ENCODE measurements around the gene IRF2BP1. TPM values are rescaled to one million over a fixed set of nuclear protein-coding genes. Genes with fewer than 3 reads are reported as not detected.

IRF2BP1 gene
- total RNA-seq, 2 experiments from 2014 or later = 11.4 TPM

- H3K4me1 Mint-ChIP-seq (ENCODE audit: low read depth) = no peaks in the 10 kb centered on the region
- intact Hi-C loops (cut with micrococcal nuclease) = no loop called here
- no peak overlapping the region for H3K27ac Mint-ChIP-seq
- H3K4me3 Mint-ChIP-seq = no peak overlapping the region
- H3K36me3 Mint-ChIP-seq (ENCODE audit: low read depth) = no peaks in the 10 kb centered on the region
- no peak for DNase-seq
- H3K27me3 Mint-ChIP-seq (ENCODE audit: low read depth) = peaks cover 9% of the 10 kb centered on the region
- H3K9me3 Mint-ChIP-seq = no peaks in the 10 kb centered on the region
- CTCF ChIA-PET = no interaction called here
Measured at GRCh38 chr19:45918721-45919120, 32.8 kb upstream of the IRF2BP1 start.

- Mint-ChIP-seq H3K27ac (no peak overlapping the region), H3K27me3 (ENCODE audit: low read depth) (peaks cover 14% of the 10 kb centered on the region), H3K36me3 (ENCODE audit: low read depth) (no peaks in the 10 kb centered on the region), H3K4me3 (no peak overlapping the region), H3K4me1 (ENCODE audit: low read depth) (no peaks in the 10 kb centered on the region), H3K9me3 (no peaks in the 10 kb centered on the region)
- intact Hi-C loops (cut with micrococcal nuclease) = no loop called here
- DNase-seq = no peak
- CTCF ChIA-PET = interaction anchor here (0.7 kb wide), 1 partner anchor 101 kb away, joined by 5 read pairs; no protein-coding TSS in a partner anchor
Measured at GRCh38 chr19:45917421-45918091, 31.6 kb upstream of the IRF2BP1 start.

GRCh38 chr19:45913874-45914830, 28.2 kb upstream of the IRF2BP1 start, which contains the start of gene NANOS2:
Gene NANOS2, minus strand, starts transcription at chr19:45914778. Its CDS starts 85 bp downstream, at chr19:45914693.
- no peak for DNase-seq
- Mint-ChIP-seq H3K27ac (no peak within 1 kb of the TSS), H3K27me3 (ENCODE audit: low read depth) (peaks cover 15% of the 10 kb centered on the region), H3K36me3 (ENCODE audit: low read depth) (no peaks in the 10 kb centered on the region), H3K4me1 (ENCODE audit: low read depth) (no peaks in the 10 kb centered on the region), H3K4me3 (no peak within 1 kb of the TSS), H3K9me3 (no peaks in the 10 kb centered on the region)
- intact Hi-C loops (cut with micrococcal nuclease) = no loop called here
- CTCF ChIA-PET = no interaction called here

- Mint-ChIP-seq H3K27ac (no peak overlapping the region), H3K36me3 (ENCODE audit: low read depth) (no peaks in the 10 kb centered on the region), H3K4me3 (no peak overlapping the region), H3K4me1 (ENCODE audit: low read depth) (no peaks in the 10 kb centered on the region), H3K9me3 (no peaks in the 10 kb centered on the region), H3K27me3 (ENCODE audit: low read depth) (peaks cover 12% of the 10 kb centered on the region)
- intact Hi-C loops (cut with micrococcal nuclease) = no loop called here
- DNase-seq = no peak
- CTCF ChIA-PET = no interaction called here
Measured at GRCh38 chr19:45911291-45911690, 25.4 kb upstream of the IRF2BP1 start.

GRCh38 chr19:45908956-45909355, 23.0 kb upstream of the IRF2BP1 start:
- Mint-ChIP-seq H3K4me3 (no peak overlapping the region), H3K9me3 (no peaks in the 10 kb centered on the region), H3K27me3 (ENCODE audit: low read depth) (peaks cover 11% of the 10 kb centered on the region), H3K27ac (no peak overlapping the region), H3K4me1 (ENCODE audit: low read depth) (no peaks in the 10 kb centered on the region), H3K36me3 (ENCODE audit: low read depth) (no peaks in the 10 kb centered on the region)
- intact Hi-C loops (cut with micrococcal nuclease) = no loop called here
- CTCF ChIA-PET = no interaction called here
- DNase-seq = no peak

GRCh38 chr19:45906221-45906620, 20.3 kb upstream of the IRF2BP1 start:
- no peak for DNase-seq
- H3K4me3 Mint-ChIP-seq = no peak overlapping the region
- intact Hi-C loops (cut with micrococcal nuclease) = no loop called here
- peaks cover 2% of the 10 kb centered on the region for H3K27me3 Mint-ChIP-seq (ENCODE audit: low read depth)
- CTCF ChIA-PET = no interaction called here
- no peak overlapping the region for H3K27ac Mint-ChIP-seq
- peaks cover 6% of the 10 kb centered on the region for H3K4me1 Mint-ChIP-seq (ENCODE audit: low read depth)
- no peaks in the 10 kb centered on the region for H3K9me3 Mint-ChIP-seq
- no peaks in the 10 kb centered on the region for H3K36me3 Mint-ChIP-seq (ENCODE audit: low read depth)

GRCh38 chr19:45905011-45905410, 19.1 kb upstream of the IRF2BP1 start:
- CTCF ChIA-PET = no interaction called here

GRCh38 chr19:45902651-45903625, 17.0 kb upstream of the IRF2BP1 start:
- CTCF ChIA-PET = interaction anchor here (0.6 to 2.1 kb wide), 5 partner anchors 16 to 779 kb away, joined by 3 to 9 read pairs (median 5); partner anchors contain the start of genes FOXA3 and IRF2BP1
- Mint-ChIP-seq H3K9me3 (no peaks in the 10 kb centered on the region), H3K36me3 (ENCODE audit: low read depth) (peaks cover 4% of the 10 kb centered on the region), H3K27me3 (ENCODE audit: low read depth) (no peaks in the 10 kb centered on the region), H3K27ac (peak overlapping the region; percentile 71), H3K4me3 (peak overlapping the region; percentile 88), H3K4me1 (ENCODE audit: low read depth) (peaks cover 12% of the 10 kb centered on the region)
- intact Hi-C loops (cut with micrococcal nuclease) = loop anchor here (1.0 to 5.0 kb wide), 7 partner anchors 17 to 360 kb away; partner anchors contain the start of genes CCDC61, FBXO46, IRF2BP1 and MEIOSIN
- peak; percentile 99 for DNase-seq

More at GRCh38 chr19:45905011-45905410, 19.1 kb upstream of the IRF2BP1 start:
- intact Hi-C loops (cut with micrococcal nuclease) = no loop called here
- Mint-ChIP-seq H3K4me3 (no peak overlapping the region), H3K36me3 (ENCODE audit: low read depth) (peaks cover 2% of the 10 kb centered on the region), H3K9me3 (no peaks in the 10 kb centered on the region), H3K27me3 (ENCODE audit: low read depth) (peaks cover 2% of the 10 kb centered on the region), H3K27ac (no peak overlapping the region), H3K4me1 (ENCODE audit: low read depth) (peaks cover 12% of the 10 kb centered on the region)
- no peak for DNase-seq

GRCh38 chr19:45901912-45902650, 16.1 kb upstream of the IRF2BP1 start, which contains the start of gene MYPOP:
Gene MYPOP, minus strand, starts transcription at chr19:45902613. Its CDS starts 840 bp downstream, at chr19:45901773.
- peak within 1 kb of the TSS; percentile 71 for H3K27ac Mint-ChIP-seq
- H3K36me3 Mint-ChIP-seq (ENCODE audit: low read depth) = peaks cover 4% of the 10 kb centered on the region
- no peaks in the 10 kb centered on the region for H3K9me3 Mint-ChIP-seq
- H3K4me1 Mint-ChIP-seq (ENCODE audit: low read depth) = peaks cover 12% of the 10 kb centered on the region
- no peaks in the 10 kb centered on the region for H3K27me3 Mint-ChIP-seq (ENCODE audit: low read depth)
- no peak for DNase-seq
- CTCF ChIA-PET = interaction anchor here (0.6 to 2.1 kb wide), 6 partner anchors 16 to 779 kb away, joined by 3 to 9 read pairs (median 5); partner anchors contain the start of genes FOXA3, IRF2BP1 and SYMPK
- H3K4me3 Mint-ChIP-seq = peak within 1 kb of the TSS; percentile 88
- intact Hi-C loops (cut with micrococcal nuclease) = loop anchor here (1.0 to 5.0 kb wide), 7 partner anchors 16 to 361 kb away; partner anchors contain the start of genes CCDC61, FBXO46, IRF2BP1 and MEIOSIN

- intact Hi-C loops (cut with micrococcal nuclease) = loop anchor here (5.0 kb wide), 1 partner anchor 169 kb away; the partner anchor contains the start of genes FBXO46 and MEIOSIN
Measured at GRCh38 chr19:45901432-45901911, 15.5 kb upstream of the IRF2BP1 start.

More at GRCh38 chr19:45901432-45901911, 15.5 kb upstream of the IRF2BP1 start:
- H3K36me3 Mint-ChIP-seq (ENCODE audit: low read depth) = peaks cover 4% of the 10 kb centered on the region
- peak overlapping the region; percentile 60 for H3K4me3 Mint-ChIP-seq
- H3K27ac Mint-ChIP-seq = no peak overlapping the region
- H3K9me3 Mint-ChIP-seq = no peaks in the 10 kb centered on the region
- DNase-seq = peak; percentile 57
- CTCF ChIA-PET = interaction anchor here (0.6 to 1.5 kb wide), 4 partner anchors 15 to 38 kb away, joined by 3 to 6 read pairs (median 5); partner anchors contain the start of genes FOXA3, IRF2BP1 and SYMPK
- H3K4me1 Mint-ChIP-seq (ENCODE audit: low read depth) = peaks cover 12% of the 10 kb centered on the region
- H3K27me3 Mint-ChIP-seq (ENCODE audit: low read depth) = no peaks in the 10 kb centered on the region

All from activated naive CD4-positive, alpha-beta T cell treated with anti-CD3 and anti-CD28 coated beads for 36 hours (primary cell).